HL-60 (cell line): ENCODE results near the gene JAG1.

Experiments
- DNase-seq, 2 experiments: peaks; one replicate each; pipeline ENCODE4 v3.0.0-alpha.2; 2010 to 2020; ENCODE audit warnings: low read depth in 1 of 2, low spot score in 1 of 2
- H3K27ac ChIP-seq: fragments of 250-450 bp; sonication (Bioruptor Pico); replicated peaks from 2 replicates; pipeline ENCODE4 v1.5.1; 2020; ENCODE audit warnings: mild to moderate bottlenecking, moderate library complexity
- H3K27me3 ChIP-seq: fragments of 250-450 bp; sonication (Bioruptor Pico); 2 replicates; pipeline ENCODE4 v1.5.1; 2021; ENCODE audit warnings: mild to moderate bottlenecking, moderate library complexity; ENCODE audit not compliant: insufficient read depth, poor library complexity, severe bottlenecking
- H3K4me3 ChIP-seq: replicated peaks from 2 replicates; pipeline ENCODE4 v1.5.1; 2011; ENCODE audit warnings: mild to moderate bottlenecking, control low read depth, low read length; ENCODE audit not compliant: insufficient read depth
- CTCF ChIP-seq: IDR thresholded peaks from one replicate; pipeline ENCODE4 v1.5.1; 2011; ENCODE audit warnings: low read length, control low read depth, inconsistent platforms; ENCODE audit not compliant: insufficient read depth
- GABPA ChIP-seq: IDR thresholded peaks from 2 replicates; pipeline ENCODE4 v1.6.1; 2012; ENCODE audit warnings: low read depth
- POLR2AphosphoS5 ChIP-seq: IDR thresholded peaks from 2 replicates; pipeline ENCODE4 v1.6.1; 2012; ENCODE audit warnings: low read depth
- REST ChIP-seq: IDR thresholded peaks from 2 replicates; pipeline ENCODE4 v1.6.1; 2012; ENCODE audit warnings: low read depth; ENCODE audit not compliant: insufficient replicate concordance
- SPI1 ChIP-seq: IDR thresholded peaks from 2 replicates; pipeline ENCODE4 v1.6.1; 2012; ENCODE audit warnings: low read depth, mild to moderate bottlenecking, borderline replicate concordance

Gene JAG1

GRCh38 chr20:10658876-10659632, 14.7 kb downstream of the JAG1 start:
- no peak overlapping the region for H3K27ac ChIP-seq
- no peaks in the 10 kb centered on the region for H3K27me3 ChIP-seq
- H3K4me3 ChIP-seq, result no peak overlapping the region
- TF ChIP-seq CTCF, result no peak
- no peak for DNase-seq

GRCh38 chr20:10658051-10658823, 15.6 kb downstream of the JAG1 start:
- Histone ChIP-seq H3K27me3 (no peaks in the 10 kb centered on the region), H3K4me3 (no peak overlapping the region), H3K27ac (no peak overlapping the region)
- no peak for TF ChIP-seq GABPA
- no peak for TF ChIP-seq POLR2AphosphoS5
- TF ChIP-seq CTCF, result no peak
- no peak for TF ChIP-seq SPI1
- no peak for TF ChIP-seq REST
- no peak for DNase-seq

- TF ChIP-seq SPI1, result no peak
- TF ChIP-seq CTCF, result no peak
- no peak for TF ChIP-seq POLR2AphosphoS5
- no peak for TF ChIP-seq GABPA
- TF ChIP-seq REST, result no peak
- Histone ChIP-seq H3K27ac (no peak overlapping the region), H3K4me3 (no peak overlapping the region), H3K27me3 (no peaks in the 10 kb centered on the region)
- DNase-seq, result no peak
Measured at GRCh38 chr20:10657453-10657852, 16.3 kb downstream of the JAG1 start.
